WI38 (cell line): ENCODE data around the gene FGGY.

Source experiments
- H3K4me3 ChIP-seq: 2 replicates; pipeline ENCODE4 v1.5.1; 2011; ENCODE audit warnings: low read depth, mild to moderate bottlenecking, control low read depth, low read length
- CTCF ChIP-seq: IDR thresholded peaks from 2 replicates; pipeline ENCODE4 v1.5.1; 2012; ENCODE audit warnings: low read depth, mild to moderate bottlenecking, control low read depth, low read length

The FGGY gene

GRCh38 chr1:59671953-59672305 is 375.0 kb downstream of the FGGY start:
- no peak for TF ChIP-seq CTCF
- no peak overlapping the region for H3K4me3 ChIP-seq

- no peak for TF ChIP-seq CTCF
- no peak overlapping the region for H3K4me3 ChIP-seq
These were observed 376.1 kb downstream of the FGGY start for GRCh38 chr1:59672851-59673572.

GRCh38 chr1:59673573-59674450 is 376.9 kb downstream of the FGGY start:
- no peak overlapping the region for H3K4me3 ChIP-seq
- TF ChIP-seq CTCF, result no peak

GRCh38 chr1:59674595-59674994 is 377.7 kb downstream of the FGGY start:
- H3K4me3 ChIP-seq, result no peak overlapping the region
- TF ChIP-seq CTCF, result no peak

GRCh38 chr1:59675936-59676335 is 379.0 kb downstream of the FGGY start:
- no peak for TF ChIP-seq CTCF
- no peak overlapping the region for H3K4me3 ChIP-seq

- no peak for TF ChIP-seq CTCF
- H3K4me3 ChIP-seq, result no peak overlapping the region
These were observed 381.1 kb downstream of the FGGY start for GRCh38 chr1:59678040-59678439.
